Measurements from ENCODE around the gene WFIKKN1.
A peak's percentile ranks its signal among the peaks of the same experiment; 100 is the strongest.

WFIKKN1 gene

GRCh38 chr16:638034-638543 lies 7.3 kb downstream of the WFIKKN1 start:
- no peak for DNase-seq

DNA sequence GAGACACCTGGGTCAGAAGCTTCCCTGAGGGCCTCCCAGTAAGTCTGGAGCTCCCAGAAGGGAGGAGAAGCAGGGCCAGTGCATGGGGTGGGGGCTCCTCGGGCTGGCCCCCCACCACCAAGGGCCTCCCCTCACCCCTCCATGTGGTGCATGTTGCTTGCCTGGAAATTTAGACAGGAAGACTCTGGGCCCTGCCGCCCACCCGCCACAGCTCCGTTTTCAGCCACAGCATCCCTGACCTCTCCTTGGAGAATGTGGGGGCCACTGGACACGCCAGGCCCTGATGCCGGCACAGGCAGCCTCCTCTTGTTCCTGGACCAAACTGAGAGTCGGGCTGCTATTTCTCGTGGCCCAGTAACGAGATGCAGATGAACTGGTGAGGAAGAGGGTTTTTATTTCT lies 8.1 kb downstream of the WFIKKN1 start:
- DNase-seq = no peak

DNA sequence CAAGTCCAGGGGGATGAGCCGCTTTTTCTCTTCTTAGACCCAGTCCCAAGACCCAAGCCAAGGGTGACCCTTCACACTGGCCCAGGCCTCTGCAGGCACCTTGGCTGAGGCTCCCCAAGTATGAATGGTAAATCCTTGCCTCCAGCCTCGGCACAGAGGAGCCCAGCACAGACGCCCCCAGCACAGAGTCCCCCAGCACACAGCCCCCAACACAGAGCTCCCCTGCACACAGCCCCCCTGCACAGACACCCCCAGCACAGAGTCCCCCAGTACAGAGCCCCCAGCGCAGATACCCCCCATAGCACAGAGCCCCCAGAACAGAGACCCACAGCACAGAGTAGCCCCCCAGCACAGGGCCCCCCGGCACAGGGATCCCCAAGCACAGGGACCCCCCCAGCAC lies 9.8 kb downstream of the WFIKKN1 start:
- no peak for DNase-seq

DNA sequence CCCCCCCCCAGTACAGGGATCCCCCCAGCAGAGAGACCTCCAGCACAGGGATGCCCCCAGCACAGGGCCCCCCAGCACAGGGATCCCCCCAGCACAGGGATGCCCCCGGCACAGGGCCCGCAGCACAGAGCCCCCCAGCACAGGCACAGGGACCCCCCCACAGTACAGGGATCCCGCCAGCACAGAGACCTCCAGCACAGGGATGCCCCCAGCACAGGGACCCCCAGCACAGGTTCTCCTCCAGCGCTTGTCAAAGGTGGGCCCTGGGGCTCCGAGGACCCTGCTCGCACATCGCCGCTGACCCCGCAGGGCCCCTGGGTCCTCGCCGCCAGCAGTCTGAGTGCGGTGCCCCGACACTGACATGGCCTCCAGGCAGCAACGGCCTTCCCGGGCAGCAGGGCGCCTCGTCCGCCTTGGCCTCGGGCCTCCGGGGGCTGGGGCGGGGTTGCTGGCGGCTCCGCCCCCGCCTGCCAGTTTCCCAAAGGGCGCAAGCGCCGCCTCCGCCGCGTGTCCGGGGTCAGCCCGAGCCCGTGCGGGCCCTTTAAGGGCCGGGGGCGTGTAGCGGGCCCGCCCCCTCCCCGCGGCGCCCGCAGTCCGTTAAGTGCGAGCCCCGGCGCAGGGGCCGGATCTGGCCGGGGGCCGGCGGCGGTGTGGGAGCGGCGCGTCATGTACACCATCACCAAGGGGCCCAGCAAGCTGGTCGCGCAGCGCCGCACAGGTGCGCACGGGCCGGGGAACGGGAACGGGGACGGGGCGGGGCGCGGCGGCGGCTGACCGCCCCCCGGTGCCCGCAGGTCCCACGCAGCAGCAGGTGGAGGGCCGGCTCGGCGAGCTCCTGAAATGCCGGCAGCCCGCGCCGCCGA lies 10.8 kb downstream of the WFIKKN1 start, which contains the start of gene MCRIP2:
TSS of gene MCRIP2 (plus strand) at position 503 of the 863 bp plus-strand sequence. CDS start at position 667, 164 bp downstream.
- DNase-seq = peak; percentile 46

DNA sequence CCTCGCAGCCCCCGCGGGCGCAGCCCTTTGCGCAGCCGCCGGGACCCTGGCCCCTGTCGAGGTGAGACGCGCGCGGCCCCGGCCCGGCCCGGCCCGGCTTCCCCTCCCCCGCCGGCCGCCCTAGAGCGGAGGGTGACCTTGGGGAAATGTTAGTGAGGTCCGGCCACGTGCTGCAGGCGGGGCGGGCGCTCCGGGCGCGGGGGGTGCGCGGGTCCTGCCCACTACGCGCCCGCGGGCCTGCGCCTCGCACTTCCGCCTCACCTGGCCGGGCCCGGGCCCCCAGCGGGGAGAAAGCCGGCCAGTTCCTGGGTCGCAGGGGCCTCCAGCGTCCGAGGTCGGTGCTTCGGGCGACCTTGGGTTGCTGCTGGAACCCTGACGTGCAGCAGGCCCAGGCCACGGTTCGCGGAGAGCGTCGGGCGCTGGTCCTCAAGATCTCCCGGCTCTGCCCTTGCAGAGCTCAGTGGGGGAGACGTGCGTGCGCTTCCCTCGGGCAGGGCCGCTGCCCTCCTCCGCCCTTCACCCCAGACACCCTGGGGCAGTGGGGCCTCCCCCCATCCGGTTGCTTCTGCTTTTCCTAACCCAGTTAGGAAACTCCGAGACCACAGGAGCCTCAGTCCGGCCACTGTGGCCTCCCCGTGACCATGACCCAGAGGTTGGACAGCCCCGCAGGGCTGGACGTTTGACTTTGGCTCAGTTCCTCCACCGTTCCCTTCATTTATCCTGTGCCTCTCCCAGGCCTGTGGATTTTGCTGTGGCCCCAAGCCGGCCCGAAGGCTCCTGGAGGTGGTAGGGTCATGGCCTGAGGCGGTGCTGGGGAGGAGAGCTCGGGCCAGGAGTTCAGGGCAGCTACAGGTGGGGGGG lies 11.6 kb downstream of the WFIKKN1 start:
- DNase-seq = no peak

DNA sequence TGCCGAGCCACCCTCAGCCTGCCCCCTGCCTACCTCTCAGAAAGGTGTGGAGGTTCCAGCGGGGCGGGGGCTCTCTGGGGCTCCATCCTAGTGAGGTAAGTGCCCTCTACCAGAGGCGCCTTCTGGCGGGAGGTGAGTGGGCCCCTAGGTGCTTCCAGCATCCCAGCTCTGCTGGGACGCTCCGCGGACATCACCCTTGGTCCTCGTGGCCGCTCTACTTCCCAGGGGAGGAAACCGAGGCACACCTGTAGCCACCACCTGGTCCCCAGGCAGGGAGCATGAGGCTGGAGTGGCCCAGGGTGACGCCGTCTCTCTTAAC lies 12.2 kb downstream of the WFIKKN1 start:
- no peak for DNase-seq

DNA sequence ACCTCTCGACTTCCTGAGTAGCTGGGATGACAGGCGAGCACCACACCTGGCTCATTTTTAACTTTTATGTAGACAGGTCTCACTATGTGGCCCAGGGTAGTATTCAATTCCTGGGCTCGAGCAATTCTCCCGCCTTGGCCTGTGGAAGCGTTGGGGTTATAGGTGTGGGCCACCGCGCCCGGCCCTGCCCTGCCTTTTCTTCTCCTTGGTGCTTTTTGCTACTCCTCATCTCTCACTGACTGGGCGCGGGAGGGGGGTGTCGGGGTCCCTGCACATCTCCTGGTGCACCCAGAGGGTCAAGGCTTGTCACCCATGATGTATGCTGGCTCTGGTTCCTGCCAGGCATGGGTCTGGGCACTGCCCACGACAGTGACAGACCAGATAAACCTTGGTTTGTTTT lies 13.8 kb downstream of the WFIKKN1 start:
- DNase-seq = no peak

GRCh38 chr16:645852-646678 lies 15.3 kb downstream of the WFIKKN1 start:
- DNase-seq = no peak

GRCh38 chr16:646679-647172 lies 15.9 kb downstream of the WFIKKN1 start:
- DNase-seq = no peak

DNA sequence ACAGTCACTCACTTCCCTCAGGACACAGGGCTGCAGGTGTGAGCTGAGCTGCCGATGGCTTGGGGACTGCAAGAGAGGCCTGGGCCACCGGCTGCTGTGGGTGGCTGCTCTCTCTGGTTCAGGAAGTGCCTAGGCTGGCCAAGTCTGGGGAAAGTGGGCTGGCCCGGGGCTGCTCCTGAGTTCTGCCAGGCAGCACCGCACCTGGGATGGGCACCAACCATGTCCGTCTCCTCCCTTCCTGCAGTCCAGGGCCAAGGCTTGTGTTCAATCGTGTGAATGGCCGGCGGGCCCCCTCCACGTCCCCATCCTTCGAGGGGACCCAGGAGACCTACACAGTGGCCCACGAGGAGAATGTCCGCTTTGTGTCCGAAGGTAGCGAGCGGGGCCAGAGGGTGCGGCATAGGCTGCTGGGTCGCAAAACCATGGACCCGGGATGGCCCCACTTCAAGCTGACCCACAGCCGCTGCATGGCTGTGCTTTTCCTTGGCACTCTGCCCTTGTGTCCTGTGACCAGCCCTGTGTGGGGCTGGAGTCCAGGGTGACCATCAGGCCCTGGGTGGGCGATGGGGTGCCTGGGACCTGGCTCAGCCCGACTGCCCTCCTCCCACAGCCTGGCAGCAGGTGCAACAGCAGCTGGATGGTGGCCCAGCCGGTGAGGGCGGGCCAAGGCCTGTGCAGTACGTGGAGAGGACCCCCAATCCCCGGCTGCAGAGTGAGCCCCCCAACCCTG lies 16.6 kb downstream of the WFIKKN1 start:
- no peak for DNase-seq

GRCh38 chr16:648071-648780 lies 17.4 kb downstream of the WFIKKN1 start:
- DNase-seq = no peak

DNA sequence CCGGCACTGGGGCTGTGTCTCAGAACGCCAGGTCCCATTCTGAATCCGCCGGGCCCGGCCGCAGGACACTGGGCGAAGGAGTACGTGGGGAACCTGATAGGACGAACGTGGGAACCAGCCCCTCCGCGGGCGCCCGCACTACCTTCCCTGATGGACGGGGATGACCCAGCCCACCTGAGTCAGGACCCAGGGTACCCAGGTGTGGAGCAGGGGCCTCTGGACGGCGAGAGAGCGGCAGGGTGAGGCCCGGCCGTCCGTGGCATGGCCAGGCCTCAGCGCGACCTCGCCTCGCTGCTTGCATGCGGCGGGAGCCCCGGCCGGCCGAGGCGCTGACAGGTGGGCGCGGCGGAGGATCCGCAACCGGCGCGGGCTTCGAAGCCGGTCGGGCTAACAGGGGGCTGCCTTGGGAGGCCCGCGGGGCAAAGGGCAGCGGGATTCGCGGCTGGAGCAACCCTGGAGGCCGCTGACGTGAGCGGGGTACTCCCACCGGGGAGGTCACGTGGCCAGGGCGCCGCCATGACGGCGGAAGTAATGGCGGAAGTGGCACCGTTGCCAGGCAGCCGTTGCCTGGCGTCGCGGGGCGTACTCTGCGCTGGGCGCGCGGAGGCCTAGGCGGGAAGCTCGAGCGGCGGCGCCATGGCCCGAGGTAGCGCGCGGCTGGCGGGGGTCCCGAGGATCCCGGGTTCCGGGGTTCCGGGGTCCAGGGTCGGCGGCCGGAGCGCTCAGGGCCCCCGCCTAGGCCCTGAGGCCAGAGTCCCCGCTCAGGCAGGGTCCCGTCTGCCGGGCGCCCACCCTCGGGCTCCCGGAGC lies 18.2 kb downstream of the WFIKKN1 start, which contains the start of gene WDR90:
TSS of gene WDR90 (plus strand) at position 585 of the 809 bp plus-strand sequence. CDS start at position 637, 52 bp downstream.
- peak; percentile 89 for DNase-seq

DNA sequence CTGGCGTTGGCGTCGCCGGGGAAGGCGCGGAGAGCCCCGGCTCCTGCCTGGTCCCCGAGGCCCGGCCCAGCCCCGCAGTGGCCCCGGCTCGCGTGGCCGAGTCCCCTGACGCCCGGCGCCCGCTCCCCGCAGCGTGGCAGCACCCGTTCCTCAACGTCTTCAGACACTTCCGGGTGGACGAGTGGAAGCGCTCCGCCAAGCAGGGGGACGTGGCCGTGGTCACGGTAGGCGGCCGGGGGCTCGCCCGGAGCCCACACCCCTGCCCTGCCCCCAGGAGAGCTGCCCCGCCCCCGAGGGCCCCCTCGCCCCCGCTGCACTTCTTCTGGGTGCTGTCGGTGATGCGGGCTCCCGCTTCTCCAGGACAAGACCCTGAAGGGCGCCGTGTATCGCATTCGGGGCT lies 18.8 kb downstream of the WFIKKN1 start:
- DNase-seq = no peak

DNA sequence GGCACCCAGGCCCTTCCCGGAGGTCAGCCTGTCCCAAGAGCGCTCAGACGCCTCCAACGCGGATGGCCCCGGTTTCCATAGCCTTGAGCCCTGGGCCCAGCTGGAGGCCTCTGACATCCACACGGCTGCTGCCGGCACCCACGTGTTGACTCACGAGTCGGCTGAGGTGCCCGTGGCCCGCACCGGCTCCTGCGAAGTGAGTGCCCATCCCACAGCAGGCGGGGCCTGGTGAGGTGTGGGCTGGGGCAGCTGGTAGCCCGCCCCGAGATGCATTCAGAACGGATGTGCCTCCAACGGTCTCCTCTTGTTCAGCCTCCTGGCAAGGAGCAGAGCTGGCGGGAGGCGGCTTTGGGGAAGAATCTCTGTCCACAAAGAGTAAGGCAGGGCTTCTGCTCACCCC lies 21.1 kb downstream of the WFIKKN1 start:
- no peak for DNase-seq

GRCh38 chr16:652454-653305 lies 21.9 kb downstream of the WFIKKN1 start:
- DNase-seq = no peak

GRCh38 chr16:654034-654433 lies 23.2 kb downstream of the WFIKKN1 start:
- DNase-seq = no peak

DNA sequence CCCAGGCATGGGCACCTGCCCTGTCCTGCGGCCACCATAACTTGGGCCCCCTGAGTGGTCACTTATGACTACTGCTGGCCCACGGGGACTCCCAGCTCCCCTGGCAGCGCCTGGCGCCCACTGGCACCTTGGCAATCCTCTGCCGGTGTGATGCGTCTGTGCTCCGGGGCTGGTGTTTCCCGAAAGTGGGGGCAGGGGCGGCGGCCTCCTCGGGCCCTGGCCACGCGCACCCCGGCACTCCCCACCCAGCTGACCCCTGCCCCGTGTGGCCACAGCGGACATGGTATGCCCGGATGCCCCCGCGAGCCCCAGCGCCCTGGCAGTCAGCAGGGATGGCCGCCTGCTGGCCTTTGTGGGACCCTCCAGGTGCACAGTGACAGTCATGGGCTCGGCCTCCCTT lies 26.7 kb downstream of the WFIKKN1 start:
- DNase-seq = no peak

DNA sequence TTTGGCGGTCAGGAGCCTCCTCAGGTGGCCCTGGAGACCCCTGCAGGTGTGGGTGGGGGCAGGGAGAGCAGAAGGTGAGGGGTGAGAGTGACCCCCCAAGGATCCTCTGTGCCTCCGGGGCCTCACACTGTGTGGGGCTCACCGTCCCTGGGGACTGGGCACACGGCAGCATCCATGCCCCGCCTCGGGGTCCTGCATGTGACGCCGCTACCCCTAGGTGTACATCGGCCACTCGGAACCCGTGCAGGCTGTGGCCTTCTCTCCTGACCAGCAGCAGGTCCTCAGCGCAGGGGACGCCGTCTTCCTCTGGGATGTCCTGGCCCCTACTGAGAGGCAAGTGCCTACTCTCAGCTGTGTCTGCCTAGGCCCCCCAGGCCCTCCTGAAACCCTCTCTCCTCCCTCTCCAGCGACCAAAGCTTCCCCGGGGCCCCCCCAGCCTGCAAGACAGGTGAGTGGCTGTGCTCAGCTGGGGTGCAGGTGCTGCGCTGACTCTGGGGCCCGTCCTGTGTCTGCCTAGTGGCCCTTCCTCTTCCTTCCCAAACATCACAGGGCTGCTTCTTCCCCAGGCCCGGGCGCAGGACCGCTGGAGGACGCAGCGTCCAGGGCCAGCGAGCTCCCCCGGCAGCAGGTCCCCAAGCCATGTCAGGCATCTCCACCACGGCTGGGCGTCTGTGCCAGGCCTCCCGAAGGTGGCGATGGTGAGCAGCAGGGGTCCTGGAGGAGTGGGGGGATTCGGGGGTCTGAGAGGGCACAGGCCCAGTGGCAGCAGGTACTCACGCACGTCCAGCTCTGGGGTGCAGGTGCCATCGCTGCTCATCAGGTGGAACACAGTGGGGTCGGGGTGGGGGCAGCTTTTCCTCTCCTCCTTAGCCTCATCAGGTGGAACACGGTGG lies 28.1 kb downstream of the WFIKKN1 start:
- DNase-seq = no peak
